Bronchial epithelial cell (primary cell): Measurements from ENCODE around the gene SRGN. TPM values are rescaled to one million over a fixed set of nuclear protein-coding genes. Genes with fewer than 3 reads are reported as not detected.
A peak's percentile ranks its signal among the peaks of the same experiment; 100 is the strongest.

Experiments used
- DNase-seq: peaks from one replicate; pipeline ENCODE4 v3.0.0-alpha.2; 2010; ENCODE audit warnings: low read depth
- FAIRE-seq: peaks from 2 replicates; lab custom pipeline; 2011; peaks lifted over from hg19 to GRCh38; lab: Jason Lieb, UNC
- H3K27me3 ChIP-seq: 2 replicates; pipeline ENCODE4 v1.5.1; 2011; ENCODE audit warnings: low read length; ENCODE audit not compliant: control insufficient read depth, insufficient read depth
- H3K36me3 ChIP-seq: 2 replicates; pipeline ENCODE4 v1.5.1; 2011; ENCODE audit warnings: low read length; ENCODE audit not compliant: control insufficient read depth, insufficient read depth
- H3K4me3 ChIP-seq: 2 replicates; pipeline ENCODE4 v1.5.1; 2011; ENCODE audit warnings: mild to moderate bottlenecking, low read depth, low read length, control low read depth
- CTCF ChIP-seq: IDR thresholded peaks from 2 replicates; pipeline ENCODE4 v1.5.1; 2011; ENCODE audit warnings: mild to moderate bottlenecking, moderate library complexity, low read length, control low read depth, inconsistent platforms; ENCODE audit not compliant: insufficient read depth, severe bottlenecking
- total RNA-seq: library from RNA; depleted of rRNA; stranded (reverse); fragments of >200 nt; gene quantifications from 2 replicates; pipeline ENCODE4 v1.2.1, GENCODE V29; 2014

SRGN gene
- total RNA-seq, 1 donor from 2014 or later: 0.26 TPM

- Histone ChIP-seq H3K36me3 (no peaks in the 10 kb centered on the region), H3K27me3 (no peaks in the 10 kb centered on the region), H3K4me3 (no peak overlapping the region)
- no peak for FAIRE-seq
- TF ChIP-seq CTCF: peak; percentile 18
- DNase-seq: peak; percentile 16
Measured at GRCh38 chr10:69093933-69094332, 6.0 kb downstream of the SRGN start.

- Histone ChIP-seq H3K27me3 (no peaks in the 10 kb centered on the region), H3K4me3 (no peak overlapping the region), H3K36me3 (no peaks in the 10 kb centered on the region)
- FAIRE-seq (no peak), DNase-seq (no peak)
- no peak for TF ChIP-seq CTCF
Measured at GRCh38 chr10:69096045-69096444, 8.1 kb downstream of the SRGN start.

GRCh38 chr10:69097729-69098128 lies 9.8 kb downstream of the SRGN start:
- no peak for TF ChIP-seq CTCF
- no peak overlapping the region for H3K4me3 ChIP-seq
- no peaks in the 10 kb centered on the region for H3K36me3 ChIP-seq
- FAIRE-seq: no peak
- DNase-seq: no peak
- H3K27me3 ChIP-seq: no peaks in the 10 kb centered on the region

- FAIRE-seq: no peak
- Histone ChIP-seq H3K27me3 (no peaks in the 10 kb centered on the region), H3K36me3 (no peaks in the 10 kb centered on the region), H3K4me3 (no peak overlapping the region)
- DNase-seq: no peak
- no peak for TF ChIP-seq CTCF
Measured at GRCh38 chr10:69100136-69100872, 12.4 kb downstream of the SRGN start.

- no peak for DNase-seq
- Histone ChIP-seq H3K27me3 (no peaks in the 10 kb centered on the region), H3K36me3 (no peaks in the 10 kb centered on the region), H3K4me3 (no peak overlapping the region)
- FAIRE-seq: no peak
- no peak for TF ChIP-seq CTCF
Measured at GRCh38 chr10:69101451-69102095, 13.7 kb downstream of the SRGN start.
